ENCODE measurements around the gene PTPRN2. TPM values are rescaled to one million over a fixed set of nuclear protein-coding genes. Genes with fewer than 3 reads are reported as not detected.

Gene PTPRN2
- total and polyA plus RNA-seq, 2 donors (not counting 3 experiments of a cell fraction or from before 2014, with no cell fraction given): 0.62 to 0.88 TPM

GRCh38 chr7:157687158-157687557, 900.5 kb downstream of the PTPRN2 start:
- no peaks in the 10 kb centered on the region for H3K4me1 ChIP-seq (ENCODE audit: control insufficient read depth, extremely low read depth, insufficient read depth, low read length)
- H4K20me1 ChIP-seq (replicated peaks; ENCODE audit: control insufficient read depth, extremely low read depth, insufficient read depth, low read length): no peaks in the 10 kb centered on the region
- H3K79me2 ChIP-seq (ENCODE audit: control insufficient read depth, insufficient read depth, low read length): no peaks in the 10 kb centered on the region
- no peak overlapping the region for H3K27ac ChIP-seq (ENCODE audit: insufficient read depth, low read depth, low read length)
- no peak for DNase-seq (ENCODE audit: low read depth, low spot score)
- peaks cover 59 to 86% of the 10 kb centered on the region in 2 experiments for H3K27me3 ChIP-seq (ENCODE audit: control insufficient read depth in 2 of 2, insufficient read depth in 2 of 2, low read length in 2 of 2)
- H3K36me3 ChIP-seq (ENCODE audit: control insufficient read depth in 2 of 2, extremely low read depth in 1 of 2, insufficient read depth in 2 of 2, low read length in 2 of 2): no peaks in the 10 kb centered on the region
- H3K9ac ChIP-seq (replicated peaks; ENCODE audit: extremely low read depth, insufficient read depth, low read length): no peak overlapping the region
- POLR2A ChIA-PET: no interaction called here
- TF ChIP-seq CTCF (IDR thresholded peaks at IDR 0.05; ENCODE audit: extremely low read depth in 1 of 2, insufficient read depth in 1 of 2, low read depth in 1 of 2, low read length in 2 of 2) (no peak), EZH2 (IDR thresholded peaks at IDR 0.05; ENCODE audit: borderline replicate concordance, low read depth, low read length, severe bottlenecking) (peak; percentile 42), MAX (IDR thresholded peaks at IDR 0.05; ENCODE audit: insufficient read depth, insufficient read length) (no peak), GATA2 (IDR thresholded peaks at IDR 0.05; ENCODE audit: insufficient read depth, insufficient read length, low read depth, low read length) (no peak), JUN (IDR thresholded peaks at IDR 0.05; ENCODE audit: borderline replicate concordance, insufficient read depth, insufficient read length, low read depth) (no peak)
- CTCF ChIA-PET: no interaction called here
- intact Hi-C loops (cut with micrococcal nuclease): no loop called here
- no peaks in the 10 kb centered on the region for H3K9me1 ChIP-seq (replicated peaks; ENCODE audit: control insufficient read depth, extremely low read depth, insufficient read depth, low read length)
- H3K4me3 ChIP-seq (replicated peaks in 1 of 3; ENCODE audit: insufficient read depth in 1 of 3, low read depth in 1 of 3, low read length in 3 of 3): no peak overlapping the region
- dilution Hi-C loops (cut with MboI; ENCODE audit: extremely low pct_ligation_motif_present, low sequenced_read_pairs): no loop called here
- no peak overlapping the region for H2AFZ ChIP-seq (ENCODE audit: low read depth, low read length)
- H3K9me3 ChIP-seq (replicated peaks; ENCODE audit: control insufficient read depth, insufficient read depth, low read length): no peaks in the 10 kb centered on the region
- no peak for FAIRE-seq
- no peak overlapping the region for H3K4me2 ChIP-seq (ENCODE audit: insufficient read depth, low read length)
- no TSS peak for BruUV-seq (replicated peaks)

All from endothelial cell of umbilical vein (primary cell).